H9 (cell line): ENCODE data around the gene HUWE1. TPM values are rescaled to one million over a fixed set of nuclear protein-coding genes. Genes with fewer than 3 reads are reported as not detected.

Source experiments
- DNase-seq: peaks from one replicate; pipeline ENCODE4 v3.0.0-alpha.2; 2017
- H2AFZ ChIP-seq: one replicate; pipeline ENCODE4 v1.6.1; 2013; ENCODE audit warnings: mild to moderate bottlenecking, low read length, control low read depth, moderate library complexity
- H2AK5ac ChIP-seq: 2 replicates; pipeline ENCODE4 v1.6.1; 2013; ENCODE audit warnings: low read length, control low read depth, mixed read lengths; ENCODE audit not compliant: insufficient read length
- H2BK120ac ChIP-seq: one replicate; pipeline ENCODE4 v1.6.1; 2013; ENCODE audit warnings: low read depth, mild to moderate bottlenecking, low read length, control low read depth, inconsistent platforms; ENCODE audit not compliant: poor library complexity, severe bottlenecking
- H2BK12ac ChIP-seq: 2 replicates; pipeline ENCODE4 v1.6.1; 2013; ENCODE audit warnings: low read length, control low read depth, mixed read lengths, low read depth; ENCODE audit not compliant: insufficient read length
- H2BK15ac ChIP-seq: 2 replicates; pipeline ENCODE4 v1.6.1; 2013; ENCODE audit warnings: low read depth, low read length, control low read depth
- H2BK20ac ChIP-seq: one replicate; pipeline ENCODE4 v1.6.1; 2013; ENCODE audit warnings: low read depth, mild to moderate bottlenecking, low read length, control low read depth, inconsistent platforms; ENCODE audit not compliant: poor library complexity, severe bottlenecking
- H2BK5ac ChIP-seq: 2 replicates; pipeline ENCODE4 v1.6.1; 2013; ENCODE audit warnings: low read length, control low read depth, mixed read lengths; ENCODE audit not compliant: insufficient read length
- H3K14ac ChIP-seq: 2 replicates; pipeline ENCODE4 v1.6.1; 2013; ENCODE audit warnings: low read length, control low read depth; ENCODE audit not compliant: insufficient read depth
- H3K18ac ChIP-seq: 2 replicates; pipeline ENCODE4 v1.6.1; 2013; ENCODE audit warnings: low read depth, mild to moderate bottlenecking, mixed read lengths, low read length, control low read depth; ENCODE audit not compliant: insufficient read length
- H3K23ac ChIP-seq: 2 replicates; pipeline ENCODE4 v1.6.1; 2013; ENCODE audit warnings: low read length, control low read depth, mixed read lengths, low read depth; ENCODE audit not compliant: insufficient read length
- H3K23me2 ChIP-seq: 2 replicates; pipeline ENCODE4 v1.6.1; 2013; ENCODE audit warnings: low read depth, mild to moderate bottlenecking, mixed read lengths, low read length, control low read depth; ENCODE audit not compliant: insufficient read length, poor library complexity, severe bottlenecking
- H3K27ac ChIP-seq: 2 replicates; pipeline ENCODE4 v1.5.1; 2013; ENCODE audit warnings: low read length, control low read depth, mixed read lengths, low read depth; ENCODE audit not compliant: insufficient read length
- H3K27me3 ChIP-seq: 2 replicates; pipeline ENCODE4 v1.6.1; 2013; ENCODE audit warnings: low read length, control low read depth, inconsistent platforms; ENCODE audit not compliant: insufficient read depth
- H3K4ac ChIP-seq: 2 replicates; pipeline ENCODE4 v1.6.1; 2013; ENCODE audit warnings: low read depth, mild to moderate bottlenecking, control low read depth, inconsistent platforms, low read length, moderate library complexity
- H3K4me1 ChIP-seq: 2 replicates; pipeline ENCODE4 v1.6.1; 2013; ENCODE audit warnings: low read length, control low read depth, inconsistent platforms; ENCODE audit not compliant: insufficient read depth
- H3K4me2 ChIP-seq: 2 replicates; pipeline ENCODE4 v1.6.1; 2013; ENCODE audit warnings: low read length, control low read depth, mixed read lengths; ENCODE audit not compliant: insufficient read length, insufficient read depth
- H3K56ac ChIP-seq: 2 replicates; pipeline ENCODE4 v1.6.1; 2013; ENCODE audit warnings: low read depth, mild to moderate bottlenecking, mixed read lengths, low read length, control low read depth; ENCODE audit not compliant: insufficient read length
- H3K79me1 ChIP-seq: 2 replicates; pipeline ENCODE4 v1.6.1; 2013; ENCODE audit warnings: low read depth, mild to moderate bottlenecking, moderate library complexity, low read length, control low read depth, inconsistent platforms; ENCODE audit not compliant: insufficient read depth, poor library complexity, severe bottlenecking
- H3K79me2 ChIP-seq: 2 replicates; pipeline ENCODE4 v1.6.1; 2013; ENCODE audit warnings: low read length, control low read depth, inconsistent platforms; ENCODE audit not compliant: insufficient read depth
- H3K9ac ChIP-seq: 2 replicates; pipeline ENCODE4 v1.6.1; 2013; ENCODE audit warnings: low read length, control low read depth, mixed read lengths; ENCODE audit not compliant: insufficient read length; ENCODE audit errors: extremely low read depth
- H3K9me3 ChIP-seq: one replicate; pipeline ENCODE4 v1.6.1; 2013; ENCODE audit warnings: low read depth, low read length, inconsistent platforms; ENCODE audit not compliant: control insufficient read depth
- H3T11ph ChIP-seq: one replicate; pipeline ENCODE4 v1.6.1; 2013; ENCODE audit warnings: mild to moderate bottlenecking, low read length, control low read depth, inconsistent platforms
- H4K20me1 ChIP-seq: one replicate; pipeline ENCODE4 v1.6.1; 2013; ENCODE audit not compliant: control insufficient read depth, insufficient read length, insufficient read depth
- H4K5ac ChIP-seq: 2 replicates; pipeline ENCODE4 v1.6.1; 2013; ENCODE audit warnings: low read depth, mild to moderate bottlenecking, mixed read lengths, low read length, control low read depth; ENCODE audit not compliant: insufficient read length
- H4K8ac ChIP-seq: replicated peaks from 2 replicates; pipeline ENCODE4 v1.6.1; 2013; ENCODE audit warnings: low read length, control low read depth, mixed read lengths, low read depth; ENCODE audit not compliant: insufficient read length
- H4K91ac ChIP-seq: 2 replicates; pipeline ENCODE4 v1.6.1; 2013; ENCODE audit warnings: low read depth, mild to moderate bottlenecking, moderate library complexity, mixed read lengths, low read length, control low read depth; ENCODE audit not compliant: insufficient read length
- H3K27ac Mint-ChIP-seq, 3 experiments: 2 replicates in 2 of 3; 3 replicates in 1 of 3; pipeline ENCODE4 v1.8.0; 2020 to 2021; ENCODE audit warnings: mixed read lengths in 3 of 3, mild to moderate bottlenecking in 1 of 3, moderate library complexity in 1 of 3
- H3K27me3 Mint-ChIP-seq: 2 replicates; pipeline ENCODE4 v1.8.0; 2021; ENCODE audit warnings: low read depth, mild to moderate bottlenecking, moderate library complexity, mixed read lengths
- H3K36me3 Mint-ChIP-seq, 3 experiments: 2 replicates in 2 of 3; 3 replicates in 1 of 3; pipeline ENCODE4 v1.8.0; 2020 to 2021; ENCODE audit warnings: low read depth in 3 of 3, mixed read lengths in 3 of 3; ENCODE audit not compliant: insufficient read depth in 1 of 3
- H3K4me1 Mint-ChIP-seq, 2 experiments: 2 replicates each; pipeline ENCODE4 v1.8.0; 2020; ENCODE audit warnings: mixed read lengths in 2 of 2
- H3K4me3 Mint-ChIP-seq, 2 experiments: 2 replicates in 1 of 2; 3 replicates in 1 of 2; pipeline ENCODE4 v1.8.0; 2020 to 2021; ENCODE audit warnings: mild to moderate bottlenecking in 2 of 2, mixed read lengths in 2 of 2, moderate library complexity in 1 of 2
- H3K9me3 Mint-ChIP-seq, 2 experiments: 2 replicates in 1 of 2; 3 replicates in 1 of 2; pipeline ENCODE4 v1.8.0; 2020; ENCODE audit warnings: mild to moderate bottlenecking in 2 of 2, mixed read lengths in 2 of 2, moderate library complexity in 1 of 2
- WGBS: extraction: QIAGEN DNeasy Blood & Tissue Kit; methylation state at CpG from one replicate; pipeline ENCODE4 v1.1.7; 2013; ENCODE audit warnings: missing lambda C conversion rate, low lambda C conversion rate, mixed read lengths; ENCODE audit not compliant: insufficient read length; ENCODE audit errors: extremely low coverage; 5-methylcytosine and 5-hydroxymethylcytosine counted together
- total RNA-seq: library from RNA; stranded (reverse); gene quantifications from 2 replicates; pipeline ENCODE4 v1.2.1, GENCODE V29; 2021
- TF ChIP-seq, protein P1 (sequence below): fragments of 200-600 bp; sonication (generic); conservative IDR thresholded peaks from 3 replicates; pipeline ENCODE4 v1.8.0; 2021; ENCODE audit warnings: antibody characterized with exemption, mild to moderate bottlenecking

The HUWE1 gene
- total RNA-seq, 1 experiment from 2014 or later: 230 TPM

DNA sequence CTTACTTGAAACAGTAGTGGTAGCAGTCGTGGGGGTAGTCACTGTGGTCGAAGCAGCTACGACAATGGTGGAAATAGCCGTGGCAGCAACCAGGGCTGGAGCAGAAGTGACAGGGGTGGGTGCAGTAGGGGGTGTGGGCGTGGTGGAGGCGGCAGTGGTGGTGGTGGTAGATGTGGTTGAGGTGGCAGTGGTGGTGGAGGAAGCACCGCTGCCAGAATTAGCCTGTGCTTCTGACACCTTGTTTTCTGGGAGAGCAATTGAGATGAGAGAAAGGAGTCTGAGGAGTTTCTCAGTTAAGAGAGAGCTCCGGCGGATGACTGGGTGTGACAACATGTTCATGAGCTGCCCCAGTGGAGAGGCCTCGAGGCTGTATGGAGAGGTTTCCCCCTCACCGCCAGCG, 138.9 kb downstream of the HUWE1 start:
- H3K4me1 Mint-ChIP-seq: no peaks in the 10 kb centered on the region
- no peak overlapping the region for H2BK5ac ChIP-seq

More for the DNA sequence above, 138.9 kb downstream of the HUWE1 start:
- Histone ChIP-seq H3K4ac (no peak overlapping the region), H3K4me2 (no peak overlapping the region), H2AK5ac (no peak overlapping the region), H4K8ac (no peak overlapping the region), H4K91ac (no peak overlapping the region), H2BK12ac (no peak overlapping the region), H3K79me2 (no peaks in the 10 kb centered on the region), H4K20me1 (peaks cover 2% of the 10 kb centered on the region), H3K27me3 (no peaks in the 10 kb centered on the region; the same call in 1 of the 2 replicates), H3K27ac (no peak overlapping the region), H2BK20ac (no peak overlapping the region), H3K4me1 (no peaks in the 10 kb centered on the region), H3K18ac (no peak overlapping the region), H3K56ac (no peak overlapping the region), H3T11ph (no peak overlapping the region), H3K9me3 (peaks cover 60% of the 10 kb centered on the region), H3K23me2 (no peaks in the 10 kb centered on the region), H3K23ac (no peak overlapping the region), H2AFZ (no peak overlapping the region), H4K5ac (no peak overlapping the region), H3K79me1 (no peaks in the 10 kb centered on the region), H3K9ac (no peak overlapping the region), H3K14ac (no peak overlapping the region), H2BK15ac (no peak overlapping the region), H2BK120ac (no peak overlapping the region)
- no CpG with 5 or more reads among the region's 12 CpGs for WGBS
- Mint-ChIP-seq H3K4me3 (no peak overlapping the region), H3K27ac (no peak overlapping the region), H3K27me3 (no peaks in the 10 kb centered on the region; the same call in none of the 2 replicates), H3K36me3 (peaks cover 75 to 98% (median 92%) of the 10 kb centered on the region in 3 experiments), H3K9me3 (peaks cover 71 to 72% of the 10 kb centered on the region in 2 experiments)
- TF ChIP-seq, protein P1, sequence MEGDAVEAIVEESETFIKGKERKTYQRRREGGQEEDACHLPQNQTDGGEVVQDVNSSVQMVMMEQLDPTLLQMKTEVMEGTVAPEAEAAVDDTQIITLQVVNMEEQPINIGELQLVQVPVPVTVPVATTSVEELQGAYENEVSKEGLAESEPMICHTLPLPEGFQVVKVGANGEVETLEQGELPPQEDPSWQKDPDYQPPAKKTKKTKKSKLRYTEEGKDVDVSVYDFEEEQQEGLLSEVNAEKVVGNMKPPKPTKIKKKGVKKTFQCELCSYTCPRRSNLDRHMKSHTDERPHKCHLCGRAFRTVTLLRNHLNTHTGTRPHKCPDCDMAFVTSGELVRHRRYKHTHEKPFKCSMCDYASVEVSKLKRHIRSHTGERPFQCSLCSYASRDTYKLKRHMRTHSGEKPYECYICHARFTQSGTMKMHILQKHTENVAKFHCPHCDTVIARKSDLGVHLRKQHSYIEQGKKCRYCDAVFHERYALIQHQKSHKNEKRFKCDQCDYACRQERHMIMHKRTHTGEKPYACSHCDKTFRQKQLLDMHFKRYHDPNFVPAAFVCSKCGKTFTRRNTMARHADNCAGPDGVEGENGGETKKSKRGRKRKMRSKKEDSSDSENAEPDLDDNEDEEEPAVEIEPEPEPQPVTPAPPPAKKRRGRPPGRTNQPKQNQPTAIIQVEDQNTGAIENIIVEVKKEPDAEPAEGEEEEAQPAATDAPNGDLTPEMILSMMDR: no peak
- no peak for DNase-seq
